Bone marrow (tissue), 2 donors: Measurements from ENCODE around the gene SLC25A23.
"Not testable (repeated sequence)": the region's sequence is repeated elsewhere in the genome, so short reads cannot be mapped to it uniquely, and the experiment has no call there.

Source experiments
- DNase-seq, 2 donors: peaks; one replicate each; lab custom pipeline; 2025; lab: John Stamatoyannopoulos, UW

The SLC25A23 gene

DNA sequence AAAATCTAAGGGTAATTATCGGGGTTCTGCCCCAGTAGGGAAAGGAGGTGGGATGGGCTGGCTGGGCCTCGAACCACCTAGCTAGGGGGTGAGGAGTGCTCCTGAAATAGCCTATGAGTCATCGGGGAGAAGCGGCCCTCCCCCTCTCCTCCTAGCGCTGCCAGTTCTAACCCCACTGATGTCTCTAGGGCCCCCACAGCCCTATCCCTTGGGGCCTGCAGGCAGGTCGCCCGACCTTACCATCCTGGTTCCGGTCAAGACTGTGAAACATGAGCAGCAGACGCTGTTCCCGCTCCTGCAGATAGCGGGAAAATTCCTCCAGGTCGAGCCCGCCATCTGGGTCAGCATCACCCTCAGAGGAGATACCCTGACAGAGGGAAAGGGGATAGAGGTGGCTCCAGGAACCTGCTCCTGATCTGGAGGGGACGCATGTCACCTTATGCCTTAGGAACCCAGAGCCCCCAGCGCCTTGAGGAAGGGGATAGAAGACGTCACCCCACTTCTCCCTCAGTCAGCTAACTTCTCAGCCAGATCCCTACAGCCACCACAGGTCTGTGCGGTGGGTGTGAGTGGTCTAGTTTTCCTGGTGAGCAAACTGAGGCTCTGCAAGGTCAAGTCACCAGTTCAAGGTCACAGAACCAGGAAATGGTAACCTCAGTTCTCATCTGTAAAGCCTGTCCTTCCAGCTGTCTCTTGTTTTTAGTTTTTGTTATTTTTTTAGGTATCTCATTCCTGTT is 1.5 kb downstream of the SLC25A23 start:
- no peak for DNase-seq

DNA sequence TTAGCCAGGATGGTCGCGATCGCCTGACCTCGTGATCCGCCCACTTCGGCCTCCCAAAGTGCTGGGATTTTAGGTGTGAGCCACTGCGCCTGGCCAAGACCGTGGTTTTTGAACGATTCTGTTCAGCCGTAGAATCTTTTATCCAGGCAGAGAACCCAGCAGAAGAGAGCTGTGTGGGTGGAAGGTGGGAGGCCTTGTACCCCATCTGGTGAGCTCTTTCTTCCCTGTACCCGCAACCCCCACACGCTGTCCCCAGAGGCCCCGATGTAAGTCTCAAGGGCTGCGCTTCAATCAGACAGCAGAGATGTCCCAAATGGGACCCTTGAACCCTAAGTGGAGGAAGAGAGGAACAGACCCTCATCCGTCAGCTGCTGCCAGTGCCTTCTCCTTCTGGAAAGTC is 3.7 kb downstream of the SLC25A23 start:
- no peak for DNase-seq

- no peak for DNase-seq
These were observed 5.5 kb downstream of the SLC25A23 start for GRCh38 chr19:6453951-6454565.

- no peak for DNase-seq
These were observed 6.7 kb downstream of the SLC25A23 start for GRCh38 chr19:6452899-6453298.

DNA sequence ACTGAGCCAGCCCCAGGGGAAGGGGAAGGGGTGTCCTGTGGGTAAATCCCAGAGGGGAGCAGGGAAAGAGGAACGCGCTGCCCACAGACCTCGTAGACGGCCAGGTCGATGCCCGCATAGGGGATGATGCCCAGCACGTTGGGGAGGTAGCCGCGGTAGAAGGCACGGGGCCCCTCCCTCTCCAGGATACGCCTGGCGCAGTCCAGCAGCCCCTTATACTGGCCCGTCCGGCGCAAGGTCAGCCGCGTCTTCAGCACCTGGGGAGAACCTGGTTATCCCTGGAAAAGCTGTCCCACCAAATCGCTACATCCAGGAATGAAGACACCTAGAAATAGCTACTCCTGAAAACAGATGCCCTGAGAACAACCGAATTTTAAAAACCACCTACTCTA is 7.4 kb downstream of the SLC25A23 start:
- DNase-seq = no peak

DNA sequence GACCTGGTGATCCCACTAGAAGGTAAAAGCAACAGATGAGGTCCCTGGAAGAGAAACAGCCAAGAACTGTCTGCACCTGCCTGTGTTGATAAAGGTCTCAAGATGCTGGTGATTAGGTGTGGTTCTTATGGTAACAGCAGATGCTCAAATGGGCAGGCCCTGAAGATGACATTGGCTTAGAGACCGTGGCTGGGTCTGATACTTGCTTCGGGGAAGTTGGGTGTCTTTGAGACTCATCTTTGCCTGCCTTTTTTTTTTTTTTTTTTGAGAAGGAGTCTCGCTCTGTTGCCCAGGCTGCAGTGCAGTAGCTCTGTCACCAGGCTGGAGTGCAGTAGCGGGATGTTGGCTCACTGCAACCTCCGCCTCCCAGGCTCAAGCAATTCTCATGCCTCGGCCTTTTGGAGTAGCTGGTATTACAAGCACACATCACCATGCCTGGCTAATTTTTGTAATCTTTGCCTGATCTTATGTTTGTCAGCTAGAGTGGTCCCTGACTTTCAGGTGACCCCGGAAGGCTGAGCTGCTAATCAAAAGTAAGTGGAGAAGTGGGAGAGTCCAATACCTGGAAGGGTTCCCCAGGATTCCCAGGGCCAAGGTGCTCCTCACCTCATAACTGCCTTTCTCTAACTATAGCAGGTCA is 7.9 kb downstream of the SLC25A23 start:
- DNase-seq = no peak

GRCh38 chr19:6450166-6450565 is 9.4 kb downstream of the SLC25A23 start:
- no peak for DNase-seq

DNA sequence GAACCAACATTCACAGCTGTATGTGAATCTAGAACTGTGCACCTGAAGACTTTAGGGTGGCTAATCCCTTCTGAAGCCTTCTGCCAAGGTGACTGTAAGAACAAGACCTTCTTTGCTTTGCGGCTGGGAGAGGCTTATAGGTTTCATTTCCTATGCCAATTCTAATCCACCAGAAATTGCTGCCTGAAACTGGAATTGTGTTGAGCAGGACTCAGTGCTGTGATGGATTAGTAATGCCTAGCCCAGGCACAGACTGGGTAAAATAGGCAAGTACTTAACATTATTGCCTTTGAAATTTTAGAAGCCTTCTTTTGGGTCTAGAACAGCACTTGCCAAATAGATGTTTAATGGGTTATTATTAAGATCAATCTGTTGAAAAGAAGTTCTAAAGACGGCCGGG is 11.5 kb downstream of the SLC25A23 start:
- no peak for DNase-seq

DNA sequence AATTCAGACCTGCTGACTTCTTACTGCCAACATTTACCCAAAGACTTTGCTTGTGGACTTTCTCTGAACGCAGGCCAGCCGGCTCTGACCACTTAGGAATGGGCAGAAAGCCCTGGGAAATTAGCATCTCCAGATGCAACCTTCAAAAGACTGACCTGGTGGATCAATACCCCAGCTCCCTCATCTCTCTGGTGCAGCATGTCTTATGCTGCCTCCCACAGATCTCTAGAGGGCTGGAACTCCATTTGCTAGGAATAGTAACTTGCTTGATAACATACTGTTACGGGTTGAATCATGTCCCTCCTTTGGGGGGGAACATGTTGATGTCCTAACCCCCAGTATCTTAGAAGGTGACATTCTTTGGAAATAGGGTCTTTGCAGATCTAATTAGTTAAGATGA is 13.1 kb downstream of the SLC25A23 start:
- no peak for DNase-seq

GRCh38 chr19:6443986-6444385 is 15.6 kb downstream of the SLC25A23 start:
- no peak for DNase-seq

GRCh38 chr19:6442087-6442688 is 17.4 kb downstream of the SLC25A23 start:
- DNase-seq = no peak

DNA sequence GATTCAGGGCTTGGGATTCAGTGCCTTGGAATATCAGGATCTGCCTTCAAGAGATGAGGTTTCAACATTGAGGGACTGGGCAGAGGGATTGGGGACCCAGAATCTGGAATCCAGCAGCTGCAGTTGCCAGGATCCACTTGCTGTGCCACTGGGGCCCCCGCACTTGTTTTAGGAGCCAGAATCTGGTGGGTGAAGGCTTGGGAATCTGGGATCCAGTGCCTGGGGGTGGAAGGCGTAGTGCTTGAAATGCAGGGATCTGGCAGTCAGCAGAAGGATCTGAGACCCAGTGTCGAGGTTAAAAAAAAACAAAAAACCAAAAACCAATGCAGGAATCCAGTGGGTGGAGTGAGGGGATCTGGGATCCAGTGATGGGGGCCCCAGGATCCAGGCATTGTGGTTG is 18.7 kb downstream of the SLC25A23 start:
- no peak for DNase-seq

- no peak for DNase-seq
These were observed 19.8 kb downstream of the SLC25A23 start for GRCh38 chr19:6439743-6440142.

GRCh38 chr19:6433663-6434062 is 25.9 kb downstream of the SLC25A23 start, which contains the start of gene SLC25A41:
TSS of gene SLC25A41 (minus strand) at chr19:6433763. CDS start at chr19:6433693, 70 bp downstream.
- DNase-seq = no peak

GRCh38 chr19:6433165-6433564 is 26.4 kb downstream of the SLC25A23 start:
- no peak for DNase-seq

GRCh38 chr19:6431891-6432290 is 27.7 kb downstream of the SLC25A23 start:
- DNase-seq = no peak

DNA sequence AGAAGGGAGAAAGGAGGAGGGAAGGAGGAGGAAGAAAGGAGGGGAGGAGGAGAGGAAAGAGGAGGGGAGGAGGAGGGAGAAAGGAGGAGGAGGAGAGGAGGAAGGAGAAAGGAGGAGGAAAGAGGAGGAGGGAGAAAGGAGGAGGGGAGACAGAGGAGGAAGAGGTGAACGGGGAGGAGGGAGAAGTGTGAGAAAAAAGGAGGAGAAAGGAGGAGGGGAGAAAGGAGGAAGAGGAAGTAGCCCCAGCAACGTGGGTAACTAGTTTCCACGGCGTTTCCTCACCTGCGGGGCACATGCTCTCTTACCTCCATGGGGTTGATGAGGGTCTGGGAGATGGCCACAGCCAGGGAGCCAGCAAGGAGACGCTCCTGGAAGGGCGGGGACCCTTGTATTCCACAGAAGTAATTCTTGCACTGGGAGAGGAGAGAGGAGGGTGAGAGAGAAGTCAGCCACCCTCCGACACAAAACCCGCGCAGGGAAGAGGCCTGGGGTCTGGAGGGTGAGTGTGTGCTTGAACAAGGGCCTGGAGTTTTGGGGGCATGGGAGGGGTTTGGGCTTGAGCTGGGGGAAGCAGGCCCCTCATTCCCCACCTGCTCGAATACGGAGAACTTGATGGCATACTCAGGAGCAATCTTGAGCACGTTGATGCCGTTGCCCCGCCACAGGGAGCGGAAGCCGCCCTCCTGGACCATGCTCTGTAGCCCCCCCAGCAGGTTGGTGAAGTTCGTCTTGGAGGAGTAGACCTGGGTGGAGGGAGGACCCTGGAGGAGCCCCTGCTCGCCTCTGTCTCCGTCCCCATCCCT is 30.0 kb downstream of the SLC25A23 start:
- no peak for DNase-seq

- DNase-seq = not testable (repeated sequence)
These were observed 30.7 kb downstream of the SLC25A23 start for GRCh38 chr19:6428692-6429418.

GRCh38 chr19:6427131-6427530 is 32.5 kb downstream of the SLC25A23 start:
- DNase-seq = no peak

GRCh38 chr19:6425732-6426620 is 33.6 kb downstream of the SLC25A23 start:
- no peak for DNase-seq
